Keratinocyte (primary cell): ENCODE measurements around the gene RPL28. TPM values are rescaled to one million over a fixed set of nuclear protein-coding genes. Genes with fewer than 3 reads are reported as not detected.

ENCODE experiments used
- DNase-seq: peaks from one replicate; pipeline ENCODE4 v3.0.0-alpha.2; 2011; ENCODE audit warnings: low read depth, missing footprints, low spot score
- FAIRE-seq: peaks from 2 replicates; lab custom pipeline; 2011; peaks lifted over from hg19 to GRCh38; lab: Jason Lieb, UNC
- H2AFZ ChIP-seq: 2 replicates; pipeline ENCODE4 v1.6.0; 2012; ENCODE audit warnings: low read length, control low read depth, inconsistent platforms; ENCODE audit not compliant: control insufficient read depth
- H3K27ac ChIP-seq: 2 replicates; pipeline ENCODE4 v1.5.1; 2011; ENCODE audit warnings: low read length; ENCODE audit not compliant: control insufficient read depth, insufficient read depth
- H3K27me3 ChIP-seq: 3 replicates; pipeline ENCODE4 v1.6.0; 2011; ENCODE audit warnings: low read length; ENCODE audit not compliant: control insufficient read depth, insufficient read depth; ENCODE audit errors: extremely low read depth
- H3K36me3 ChIP-seq, 2 experiments: 2 replicates in 1 of 2; 3 replicates in 1 of 2; pipeline ENCODE4 v1.5.1; 2011; ENCODE audit warnings: low read length in 2 of 2, mild to moderate bottlenecking in 1 of 2; ENCODE audit not compliant: control insufficient read depth in 2 of 2, insufficient read depth in 2 of 2; ENCODE audit errors: extremely low read depth in 1 of 2
- H3K4me1 ChIP-seq: 3 replicates; pipeline ENCODE4 v1.5.1; 2011; ENCODE audit warnings: low read length; ENCODE audit not compliant: control insufficient read depth, insufficient read depth; ENCODE audit errors: extremely low read depth
- H3K4me2 ChIP-seq: 3 replicates; pipeline ENCODE4 v1.6.0; 2011; ENCODE audit warnings: low read depth, low read length; ENCODE audit not compliant: control insufficient read depth, insufficient read depth; ENCODE audit errors: extremely low read depth
- H3K4me3 ChIP-seq, 3 experiments: fragments of 200-600 bp in 1 of 3; sonication (generic) in 1 of 3; 2 replicates in 2 of 3; 3 replicates in 1 of 3; pipeline ENCODE4 v1.5.1; 2011 to 2016; ENCODE audit warnings: low read length in 3 of 3, mild to moderate bottlenecking in 3 of 3, control low read depth in 2 of 3, inconsistent platforms in 1 of 3, low read depth in 1 of 3, mixed read lengths in 1 of 3, mixed run types in 1 of 3, moderate library complexity in 1 of 3; ENCODE audit not compliant: control insufficient read depth in 2 of 3, insufficient read depth in 2 of 3; ENCODE audit errors: extremely low read depth in 1 of 3
- H3K79me2 ChIP-seq: 2 replicates; pipeline ENCODE4 v1.6.0; 2012; ENCODE audit warnings: low read length; ENCODE audit not compliant: control insufficient read depth, insufficient read depth
- H3K9ac ChIP-seq: 3 replicates; pipeline ENCODE4 v1.6.0; 2011; ENCODE audit warnings: low read length; ENCODE audit not compliant: control insufficient read depth, insufficient read depth; ENCODE audit errors: extremely low read depth
- H3K9me1 ChIP-seq: 3 replicates; pipeline ENCODE4 v1.6.0; 2011; ENCODE audit warnings: low read length; ENCODE audit not compliant: control insufficient read depth, insufficient read depth; ENCODE audit errors: extremely low read depth
- H3K9me3 ChIP-seq: 2 replicates; pipeline ENCODE4 v1.5.1; 2012; ENCODE audit warnings: low read depth, low read length; ENCODE audit not compliant: control insufficient read depth
- H4K20me1 ChIP-seq: 3 replicates; pipeline ENCODE4 v1.6.0; 2011; ENCODE audit warnings: low read length; ENCODE audit not compliant: control insufficient read depth, insufficient read depth; ENCODE audit errors: extremely low read depth
- EZH2 ChIP-seq: IDR thresholded peaks from one replicate; pipeline ENCODE4 v1.6.1; 2012; ENCODE audit warnings: inconsistent platforms, mild to moderate bottlenecking, low read length, moderate library complexity
- dilution Hi-C: fragments of 300-500 bp; cut with MboI; formaldehyde crosslinking; loops from one replicate; pipeline ENCODE4 v1.7.0; 2020; ENCODE audit warnings: low sequenced_read_pairs; ENCODE audit not compliant: extremely low pct_ligation_motif_present
- polyA plus RNA-seq, 5 experiments: library from polyadenylated mRNA; depleted of rRNA in 3 of 5; stranded (reverse) in 3 of 5; stranded (forward) in 1 of 5; unstranded in 1 of 5; fragments of >200 nt; gene quantifications; 1 replicate in 1 of 5; 2 replicates in 3 of 5; 3 replicates in 1 of 5; pipeline versions ENCODE4 v1.2.1 to v1.2.3, GENCODE V29; 2011 to 2012; ENCODE audit warnings: missing spikeins in 2 of 5, low read depth in 1 of 5, low replicate concordance in 1 of 5
- TF ChIP-seq, protein P1 (sequence below), 3 experiments: IDR thresholded peaks in 1 of 3; conservative IDR thresholded peaks in 1 of 3; optimal IDR thresholded peaks in 1 of 3; 2 replicates in 2 of 3; 3 replicates in 1 of 3; pipeline versions ENCODE3 to v1.5.1; 2011; ENCODE audit warnings: low read length in 3 of 3, mild to moderate bottlenecking in 3 of 3, moderate library complexity in 2 of 3, control low read depth in 1 of 3, inconsistent platforms in 1 of 3; ENCODE audit not compliant: insufficient read depth in 2 of 3; ENCODE audit errors: extremely low read depth in 1 of 3

RPL28 gene
- polyA plus RNA-seq, 1 donor (not counting 4 experiments of a cell fraction or from before 2014, with no cell fraction given): 282 TPM

DNA sequence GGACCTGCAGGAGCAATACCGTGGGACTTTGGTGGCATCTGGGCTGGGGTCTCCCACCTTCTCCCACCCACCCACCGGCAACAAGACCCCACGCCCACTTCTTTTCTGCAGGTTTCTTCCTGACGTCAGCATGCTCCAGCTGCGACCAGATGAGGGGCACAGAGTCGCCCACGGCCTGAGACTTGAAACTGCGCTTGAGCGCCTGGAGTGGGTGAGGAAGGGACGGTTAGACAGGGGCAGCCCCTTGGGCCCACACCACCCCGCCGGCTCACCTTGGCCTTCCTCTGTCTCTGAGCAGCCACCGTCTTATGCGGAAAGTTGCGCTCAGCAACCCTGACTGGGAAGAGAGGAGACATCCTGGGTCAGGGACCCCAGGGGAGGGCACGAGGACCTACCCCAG is 24.8 kb upstream of the RPL28 start:
- Histone ChIP-seq H3K79me2 (no peaks in the 10 kb centered on the region), H2AFZ (no peak overlapping the region), H3K9me1 (no peaks in the 10 kb centered on the region), H3K36me3 (no peaks in the 10 kb centered on the region), H3K9me3 (no peaks in the 10 kb centered on the region), H4K20me1 (no peaks in the 10 kb centered on the region), H3K4me1 (no peaks in the 10 kb centered on the region), H3K27ac (no peak overlapping the region), H3K4me2 (no peak overlapping the region), H3K27me3 (peaks cover 4% of the 10 kb centered on the region), H3K9ac (no peak overlapping the region), H3K4me3 (no peak overlapping the region)
- dilution Hi-C loops: no loop called here
- no peak for FAIRE-seq
- TF ChIP-seq, protein P1, sequence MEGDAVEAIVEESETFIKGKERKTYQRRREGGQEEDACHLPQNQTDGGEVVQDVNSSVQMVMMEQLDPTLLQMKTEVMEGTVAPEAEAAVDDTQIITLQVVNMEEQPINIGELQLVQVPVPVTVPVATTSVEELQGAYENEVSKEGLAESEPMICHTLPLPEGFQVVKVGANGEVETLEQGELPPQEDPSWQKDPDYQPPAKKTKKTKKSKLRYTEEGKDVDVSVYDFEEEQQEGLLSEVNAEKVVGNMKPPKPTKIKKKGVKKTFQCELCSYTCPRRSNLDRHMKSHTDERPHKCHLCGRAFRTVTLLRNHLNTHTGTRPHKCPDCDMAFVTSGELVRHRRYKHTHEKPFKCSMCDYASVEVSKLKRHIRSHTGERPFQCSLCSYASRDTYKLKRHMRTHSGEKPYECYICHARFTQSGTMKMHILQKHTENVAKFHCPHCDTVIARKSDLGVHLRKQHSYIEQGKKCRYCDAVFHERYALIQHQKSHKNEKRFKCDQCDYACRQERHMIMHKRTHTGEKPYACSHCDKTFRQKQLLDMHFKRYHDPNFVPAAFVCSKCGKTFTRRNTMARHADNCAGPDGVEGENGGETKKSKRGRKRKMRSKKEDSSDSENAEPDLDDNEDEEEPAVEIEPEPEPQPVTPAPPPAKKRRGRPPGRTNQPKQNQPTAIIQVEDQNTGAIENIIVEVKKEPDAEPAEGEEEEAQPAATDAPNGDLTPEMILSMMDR (optimal IDR thresholded peaks at IDR 0.05 in 1 of 3, IDR thresholded peaks at IDR 0.05 in 1 of 3, conservative IDR thresholded peaks at IDR 0.05 in 1 of 3; ENCODE audit: extremely low read depth in 1 of 3, insufficient read depth in 2 of 3, low read length in 3 of 3): no peak
- no peak for TF ChIP-seq EZH2
- no peak for DNase-seq

DNA sequence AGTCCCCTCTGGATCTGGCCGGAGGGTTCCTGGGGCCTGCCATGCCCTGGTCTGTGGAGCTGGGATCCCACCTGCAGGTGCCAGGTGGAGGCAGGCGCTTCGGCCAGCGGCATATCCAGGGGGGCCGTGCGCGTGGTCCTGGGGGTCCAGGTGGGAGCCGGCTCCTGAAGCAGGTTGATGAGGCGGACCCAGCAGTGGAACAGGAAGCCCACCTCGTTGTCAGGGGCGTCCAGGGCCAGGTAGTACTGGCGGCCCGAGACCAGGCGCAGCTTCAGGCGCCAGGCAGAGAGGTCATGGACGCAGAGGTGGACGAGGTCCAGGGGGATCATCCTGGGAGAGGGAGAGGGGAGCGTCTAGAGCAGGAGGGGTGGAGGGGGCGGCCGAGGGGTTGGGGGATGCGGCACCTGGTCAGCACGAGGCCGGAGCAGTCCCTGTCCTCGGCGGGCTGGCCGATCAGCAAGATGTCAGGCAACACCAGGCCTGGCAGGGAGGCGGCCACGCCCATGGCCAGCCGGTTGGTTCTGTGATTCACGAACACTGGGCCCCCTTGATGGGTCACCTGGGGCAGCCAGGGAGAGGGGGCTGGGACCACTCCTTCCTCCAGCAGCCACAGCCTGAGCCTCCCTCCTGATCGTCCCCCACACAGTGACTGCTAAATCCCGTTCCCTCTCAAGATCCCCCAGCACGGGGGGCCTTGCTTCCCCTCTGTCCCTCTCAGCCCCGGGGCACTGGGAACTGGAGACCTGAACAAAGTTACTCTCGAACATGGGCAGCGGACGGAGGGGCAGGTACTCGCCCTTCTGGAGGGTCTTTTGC is 23.4 kb upstream of the RPL28 start:
- no peaks in the 10 kb centered on the region for H3K79me2 ChIP-seq
- TF ChIP-seq, protein P1 (optimal IDR thresholded peaks at IDR 0.05 in 1 of 3, IDR thresholded peaks at IDR 0.05 in 1 of 3, conservative IDR thresholded peaks at IDR 0.05 in 1 of 3; ENCODE audit: extremely low read depth in 1 of 3, insufficient read depth in 2 of 3, low read length in 3 of 3): no peak
- no peak for TF ChIP-seq EZH2
- no peaks in the 10 kb centered on the region for H3K36me3 ChIP-seq
- no peak overlapping the region for H2AFZ ChIP-seq
- dilution Hi-C loops: no loop called here
- H3K9ac ChIP-seq: no peak overlapping the region
- H3K27me3 ChIP-seq: peaks cover 2% of the 10 kb centered on the region
- DNase-seq (no peak), FAIRE-seq (no peak)
- no peak overlapping the region for H3K4me3 ChIP-seq
- no peaks in the 10 kb centered on the region for H4K20me1 ChIP-seq
- no peak overlapping the region for H3K4me2 ChIP-seq
- H3K27ac ChIP-seq: no peak overlapping the region
- no peaks in the 10 kb centered on the region for H3K9me3 ChIP-seq
- no peaks in the 10 kb centered on the region for H3K4me1 ChIP-seq
- H3K9me1 ChIP-seq: no peaks in the 10 kb centered on the region
